Right lung (tissue), 5 donors: Measurements from ENCODE around the gene SEC24B. TPM values are rescaled to one million over a fixed set of nuclear protein-coding genes. Genes with fewer than 3 reads are reported as not detected.
"Not testable (repeated sequence)": the region's sequence is repeated elsewhere in the genome, so short reads cannot be mapped to it uniquely, and the experiment has no call there.

Experiments
- DNase-seq, 2 donors: peaks; one replicate each; pipeline ENCODE4 v3.0.0-alpha.2; 2013
- polyA plus RNA-seq, 5 donors: library from polyadenylated mRNA; unstranded; fragments of 120-200 nt; gene quantifications; one replicate each; pipeline versions ENCODE4 v1.2.1 to v1.2.3, GENCODE V29; 2013; ENCODE audit warnings: inconsistent platforms in 1 of 5, low replicate concordance in 1 of 5; ENCODE audit not compliant: insufficient read length in 5 of 5, insufficient read depth in 1 of 5

Gene SEC24B
- polyA plus RNA-seq, 5 donors = 28.0 to 44.0 (median 39.2) TPM

GRCh38 chr4:109497511-109497910 lies 63.9 kb downstream of the SEC24B start:
- DNase-seq = no peak

GRCh38 chr4:109499513-109499912 lies 65.9 kb downstream of the SEC24B start:
- DNase-seq = no peak

- DNase-seq = no peak
Observed at GRCh38 chr4:109506890-109507289, 73.3 kb downstream of the SEC24B start.

GRCh38 chr4:109510687-109511086 lies 77.1 kb downstream of the SEC24B start:
- DNase-seq = no peak

GRCh38 chr4:109511414-109511813 lies 77.8 kb downstream of the SEC24B start:
- DNase-seq = no peak

- not testable (repeated sequence) for DNase-seq
Observed at GRCh38 chr4:109513368-109513767, 79.8 kb downstream of the SEC24B start.

- DNase-seq = no peak
Observed at GRCh38 chr4:109532182-109532581, 98.6 kb downstream of the SEC24B start.

GRCh38 chr4:109545401-109545800 lies 111.8 kb downstream of the SEC24B start:
- no peak for DNase-seq

- DNase-seq = no peak
Observed at GRCh38 chr4:109547394-109547793, 113.8 kb downstream of the SEC24B start.

GRCh38 chr4:109548655-109549054 lies 115.0 kb downstream of the SEC24B start:
- DNase-seq = no peak

- DNase-seq = no peak
Observed at GRCh38 chr4:109552237-109552636, 118.6 kb downstream of the SEC24B start.

GRCh38 chr4:109553130-109553529 lies 119.5 kb downstream of the SEC24B start:
- DNase-seq = no peak

GRCh38 chr4:109554971-109555370 lies 121.4 kb downstream of the SEC24B start:
- no peak for DNase-seq

GRCh38 chr4:109557433-109557832 lies 123.8 kb downstream of the SEC24B start:
- DNase-seq = no peak

- not testable (repeated sequence) for DNase-seq
Observed at GRCh38 chr4:109558095-109558494, 124.5 kb downstream of the SEC24B start.

GRCh38 chr4:109559625-109559982 lies 126.0 kb downstream of the SEC24B start:
- no peak for DNase-seq

GRCh38 chr4:109559983-109560686 lies 126.5 kb downstream of the SEC24B start, which contains the start of gene MCUB:
TSS of gene MCUB (plus strand) at chr4:109560246. CDS start at chr4:109560338, 92 bp downstream.
- peak; percentile 62 to 67 for DNase-seq

- peak; percentile 19 to 24 for DNase-seq
Observed at GRCh38 chr4:109560687-109561461, 127.3 kb downstream of the SEC24B start.

GRCh38 chr4:109562457-109563239 lies 129.0 kb downstream of the SEC24B start:
- no peak for DNase-seq

GRCh38 chr4:109571494-109571893 lies 137.9 kb downstream of the SEC24B start:
- no peak for DNase-seq

- DNase-seq = no peak
Observed at GRCh38 chr4:109572154-109572553, 138.5 kb downstream of the SEC24B start.

- DNase-seq = no peak
Observed at GRCh38 chr4:109574443-109574850, 140.8 kb downstream of the SEC24B start.
